HepG2 (cell line): Measurements from ENCODE around the gene TBX3. TPM values are rescaled to one million over a fixed set of nuclear protein-coding genes. Genes with fewer than 3 reads are reported as not detected.

ENCODE experiments used
- ATF7 ChIP-seq, 2 experiments: fragments of 450-650 bp in 1 of 2; sonication (generic) in 1 of 2; formaldehyde crosslinking in 1 of 2; IDR thresholded peaks; 2 replicates each; pipeline versions ENCODE4 v1.4.0 to v1.6.1; 2016 to 2020; ENCODE audit warnings: antibody characterized with exemption in 1 of 2, mild to moderate bottlenecking in 1 of 2, missing genetic modification reagents in 1 of 2
- MATR3 ChIP-seq: sonication (generic); formaldehyde crosslinking; IDR thresholded peaks from 2 replicates; pipeline ENCODE4 v1.4.0; 2020; ENCODE audit warnings: missing genetic modification reagents
- MTA3 ChIP-seq: sonication (generic); formaldehyde crosslinking; IDR thresholded peaks from 2 replicates; pipeline ENCODE4 v1.4.0; 2020; ENCODE audit warnings: missing genetic modification reagents
- MXD3 ChIP-seq: IDR thresholded peaks from 2 replicates; pipeline ENCODE4 v1.6.1; 2016; ENCODE audit warnings: mild to moderate bottlenecking, missing biosample characterization, missing genetic modification reagents
- MZF1 ChIP-seq: sonication (generic); formaldehyde crosslinking; IDR thresholded peaks from 2 replicates; pipeline ENCODE4 v1.8.1; 2023; ENCODE audit warnings: mild to moderate bottlenecking, missing genetic modification reagents, borderline replicate concordance
- NCOA5 ChIP-seq: sonication (generic); formaldehyde crosslinking; IDR thresholded peaks from 2 replicates; pipeline ENCODE4 v1.4.0; 2020; ENCODE audit warnings: missing genetic modification reagents
- NFRKB ChIP-seq: fragments of 450-650 bp; IDR thresholded peaks from 2 replicates; pipeline ENCODE4 v1.6.1; 2017
- NR3C1 ChIP-seq: sonication (generic); formaldehyde crosslinking; IDR thresholded peaks from 2 replicates; pipeline ENCODE4 v1.4.0; 2020; ENCODE audit warnings: missing genetic modification reagents
- PAX8 ChIP-seq: sonication (generic); formaldehyde crosslinking; IDR thresholded peaks from 2 replicates; pipeline ENCODE4 v1.8.0; 2022; ENCODE audit warnings: mild to moderate bottlenecking, missing genetic modification reagents, borderline replicate concordance
- PBX3 ChIP-seq: sonication (generic); formaldehyde crosslinking; IDR thresholded peaks from 2 replicates; pipeline ENCODE4 v1.8.1; 2023; ENCODE audit warnings: missing genetic modification reagents, inconsistent platforms, borderline replicate concordance
- RCOR2 ChIP-seq: IDR thresholded peaks from 2 replicates; pipeline ENCODE4 v1.6.1; 2016; ENCODE audit warnings: missing biosample characterization, missing genetic modification reagents
- ZBTB21 ChIP-seq: sonication (generic); formaldehyde crosslinking; IDR thresholded peaks from 2 replicates; pipeline ENCODE4 v1.4.0; 2020; ENCODE audit warnings: missing genetic modification reagents
- ZBTB3 ChIP-seq: sonication (generic); formaldehyde crosslinking; IDR thresholded peaks from 2 replicates; pipeline ENCODE4 v1.4.0; 2020; ENCODE audit warnings: low read depth, mild to moderate bottlenecking, moderate library complexity, missing genetic modification reagents, borderline replicate concordance
- ZFP62 ChIP-seq: sonication (generic); formaldehyde crosslinking; IDR thresholded peaks from 2 replicates; pipeline ENCODE4 v1.4.0; 2020; ENCODE audit warnings: missing genetic modification reagents
- ZGPAT ChIP-seq: IDR thresholded peaks from 2 replicates; pipeline ENCODE4 v1.6.1; 2016; ENCODE audit warnings: mild to moderate bottlenecking
- ZNF780A ChIP-seq: sonication (generic); formaldehyde crosslinking; IDR thresholded peaks from 2 replicates; pipeline ENCODE4 v1.8.0; 2022; ENCODE audit warnings: mild to moderate bottlenecking, missing genetic modification reagents, moderate library complexity
- ZNF816 ChIP-seq: sonication (generic); formaldehyde crosslinking; IDR thresholded peaks from 2 replicates; pipeline ENCODE4 v1.8.0; 2022; ENCODE audit warnings: missing genetic modification reagents, mild to moderate bottlenecking, borderline replicate concordance
- polyA plus RNA-seq, 8 experiments: library from polyadenylated mRNA; depleted of rRNA in 3 of 8; stranded (reverse) in 7 of 8; unstranded in 1 of 8; fragments of >200 nt; fragmentation: Illumina TruSeq in 4 of 8; extraction: Trizol in 4 of 8; gene quantifications; 2 replicates each; pipeline versions ENCODE4 v1.2.1 to v1.2.3, GENCODE V29; 2011 to 2016; ENCODE audit warnings: low read depth in 4 of 8, missing spikeins in 1 of 8, mixed read lengths in 1 of 8; ENCODE audit not compliant: insufficient read depth in 1 of 8
- total RNA-seq, 5 experiments: library from RNA; depleted of rRNA; stranded (reverse); fragments of >200 nt; fragmentation: Illumina TruSeq; extraction: Trizol; gene quantifications; 2 replicates each; pipeline ENCODE4 v1.2.3, GENCODE V29; 2016; ENCODE audit warnings: low read depth in 1 of 5
- TF ChIP-seq, protein P1 (sequence below): sonication (generic); formaldehyde crosslinking; IDR thresholded peaks from 2 replicates; pipeline ENCODE4 v1.8.0; 2022; ENCODE audit warnings: mild to moderate bottlenecking, missing genetic modification reagents; ENCODE audit not compliant: insufficient replicate concordance
- TF ChIP-seq, protein P2 (sequence below): sonication (generic); formaldehyde crosslinking; IDR thresholded peaks from 2 replicates; pipeline ENCODE4 v1.4.0; 2020; ENCODE audit warnings: missing genetic modification reagents
- TF ChIP-seq, protein P3 (sequence below): IDR thresholded peaks from 2 replicates; pipeline ENCODE4 v1.6.1; 2012; ENCODE audit warnings: low read depth, low read length, improper control_type of control experiment

The TBX3 gene
- total and polyA plus RNA-seq, 2 of the 13 experiments (the other 11 are each of a cell fraction or from before 2014, with no cell fraction given) = 27.1 to 42.4 TPM

DNA sequence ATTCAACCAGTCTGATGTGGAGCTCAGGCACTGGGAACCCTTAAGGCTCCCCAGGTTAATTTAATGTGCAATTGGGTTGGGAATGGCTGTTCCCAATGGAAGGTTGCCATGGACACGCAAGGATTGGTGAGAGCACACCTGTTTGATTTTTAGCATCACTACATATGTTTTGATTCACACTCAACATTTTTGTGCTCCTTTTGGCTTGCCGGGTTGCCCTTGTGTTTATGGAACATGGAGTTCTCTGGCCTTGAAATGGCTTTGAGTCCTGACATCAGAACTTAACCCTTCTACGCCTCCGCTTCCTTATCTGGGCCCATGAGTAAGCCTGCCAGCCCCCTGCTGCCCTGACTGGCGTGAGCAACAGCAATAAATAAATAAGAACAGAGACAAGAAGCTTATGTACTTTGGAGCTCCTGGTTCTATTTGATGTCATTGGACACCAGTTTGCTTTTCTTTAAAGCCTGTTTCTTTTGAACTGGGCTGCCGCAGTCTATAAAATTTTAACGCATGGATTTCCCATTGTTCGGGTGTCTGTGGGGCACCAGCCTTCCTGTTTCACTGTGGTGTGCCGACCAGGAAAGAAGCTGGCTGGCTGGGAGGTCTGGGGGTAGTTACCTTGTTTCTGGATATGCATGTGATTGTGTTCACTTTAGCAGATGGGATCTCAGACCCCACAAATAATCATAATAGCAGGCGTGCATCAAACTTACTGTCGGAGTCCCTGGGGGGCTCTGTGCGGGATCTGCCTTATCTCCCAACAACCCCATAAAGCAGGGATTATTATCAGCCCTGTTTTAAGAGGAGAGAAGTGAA is 27.8 kb downstream of the TBX3 start (continued):
- no peak for TF ChIP-seq PBX3 (CRISPR knock-in tag)
- TF ChIP-seq, protein P1, sequence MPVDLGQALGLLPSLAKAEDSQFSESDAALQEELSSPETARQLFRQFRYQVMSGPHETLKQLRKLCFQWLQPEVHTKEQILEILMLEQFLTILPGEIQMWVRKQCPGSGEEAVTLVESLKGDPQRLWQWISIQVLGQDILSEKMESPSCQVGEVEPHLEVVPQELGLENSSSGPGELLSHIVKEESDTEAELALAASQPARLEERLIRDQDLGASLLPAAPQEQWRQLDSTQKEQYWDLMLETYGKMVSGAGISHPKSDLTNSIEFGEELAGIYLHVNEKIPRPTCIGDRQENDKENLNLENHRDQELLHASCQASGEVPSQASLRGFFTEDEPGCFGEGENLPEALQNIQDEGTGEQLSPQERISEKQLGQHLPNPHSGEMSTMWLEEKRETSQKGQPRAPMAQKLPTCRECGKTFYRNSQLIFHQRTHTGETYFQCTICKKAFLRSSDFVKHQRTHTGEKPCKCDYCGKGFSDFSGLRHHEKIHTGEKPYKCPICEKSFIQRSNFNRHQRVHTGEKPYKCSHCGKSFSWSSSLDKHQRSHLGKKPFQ (CRISPR knock-in tag) = peak; percentile 74
- TF ChIP-seq ZBTB21 (CRISPR knock-in tag) = peak; percentile 93
- 0 out of 2 replicates have a peak, but pooled peaks have one; percentile 13 for TF ChIP-seq ZNF780A (CRISPR knock-in tag)
- 0 out of 2 replicates have a peak, but pooled peaks have one; percentile 37 for TF ChIP-seq RCOR2 (CRISPR knock-in tag)
- no peak for TF ChIP-seq MXD3 (CRISPR knock-in tag)
- TF ChIP-seq, protein P2, sequence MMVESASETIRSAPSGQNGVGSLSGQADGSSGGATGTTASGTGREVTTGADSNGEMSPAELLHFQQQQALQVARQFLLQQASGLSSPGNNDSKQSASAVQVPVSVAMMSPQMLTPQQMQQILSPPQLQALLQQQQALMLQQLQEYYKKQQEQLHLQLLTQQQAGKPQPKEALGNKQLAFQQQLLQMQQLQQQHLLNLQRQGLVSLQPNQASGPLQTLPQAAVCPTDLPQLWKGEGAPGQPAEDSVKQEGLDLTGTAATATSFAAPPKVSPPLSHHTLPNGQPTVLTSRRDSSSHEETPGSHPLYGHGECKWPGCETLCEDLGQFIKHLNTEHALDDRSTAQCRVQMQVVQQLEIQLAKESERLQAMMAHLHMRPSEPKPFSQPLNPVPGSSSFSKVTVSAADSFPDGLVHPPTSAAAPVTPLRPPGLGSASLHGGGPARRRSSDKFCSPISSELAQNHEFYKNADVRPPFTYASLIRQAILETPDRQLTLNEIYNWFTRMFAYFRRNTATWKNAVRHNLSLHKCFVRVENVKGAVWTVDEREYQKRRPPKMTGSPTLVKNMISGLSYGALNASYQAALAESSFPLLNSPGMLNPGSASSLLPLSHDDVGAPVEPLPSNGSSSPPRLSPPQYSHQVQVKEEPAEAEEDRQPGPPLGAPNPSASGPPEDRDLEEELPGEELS = peak; percentile 95
- TF ChIP-seq NCOA5 (CRISPR knock-in tag) = no peak
- no peak for TF ChIP-seq PAX8
- TF ChIP-seq NFRKB = no peak
- TF ChIP-seq MZF1 = no peak
- TF ChIP-seq ATF7 (IDR thresholded peaks at IDR 0.05) = no peak
- TF ChIP-seq ATF7 (CRISPR knock-in tag; IDR thresholded peaks at IDR 0.05) = peak; percentile 75; the same call in 1 of the 2 replicates
- TF ChIP-seq ZFP62 (CRISPR knock-in tag) = no peak
- no peak for TF ChIP-seq NR3C1 (CRISPR knock-in tag)
- TF ChIP-seq ZGPAT (CRISPR knock-in tag) = peak; percentile 87
- TF ChIP-seq, protein P3, sequence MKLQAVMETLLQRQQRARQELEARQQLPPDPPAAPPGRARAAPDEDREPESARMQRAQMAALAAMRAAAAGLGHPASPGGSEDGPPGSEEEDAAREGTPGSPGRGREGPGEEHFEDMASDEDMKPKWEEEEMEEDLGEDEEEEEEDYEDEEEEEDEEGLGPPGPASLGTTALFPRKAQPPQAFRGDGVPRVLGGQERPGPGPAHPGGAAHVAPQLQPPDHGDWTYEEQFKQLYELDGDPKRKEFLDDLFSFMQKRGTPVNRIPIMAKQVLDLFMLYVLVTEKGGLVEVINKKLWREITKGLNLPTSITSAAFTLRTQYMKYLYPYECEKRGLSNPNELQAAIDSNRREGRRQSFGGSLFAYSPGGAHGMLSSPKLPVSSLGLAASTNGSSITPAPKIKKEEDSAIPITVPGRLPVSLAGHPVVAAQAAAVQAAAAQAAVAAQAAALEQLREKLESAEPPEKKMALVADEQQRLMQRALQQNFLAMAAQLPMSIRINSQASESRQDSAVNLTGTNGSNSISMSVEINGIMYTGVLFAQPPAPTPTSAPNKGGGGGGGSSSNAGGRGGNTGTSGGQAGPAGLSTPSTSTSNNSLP = peak; percentile 91
- TF ChIP-seq MATR3 (CRISPR knock-in tag) = no peak
- no peak for TF ChIP-seq ZNF816 (CRISPR knock-in tag)
- no peak for TF ChIP-seq ZBTB3 (CRISPR knock-in tag)
- no peak for TF ChIP-seq MTA3 (CRISPR knock-in tag)
